ENCODE data around the gene OR1D2.

DNA sequence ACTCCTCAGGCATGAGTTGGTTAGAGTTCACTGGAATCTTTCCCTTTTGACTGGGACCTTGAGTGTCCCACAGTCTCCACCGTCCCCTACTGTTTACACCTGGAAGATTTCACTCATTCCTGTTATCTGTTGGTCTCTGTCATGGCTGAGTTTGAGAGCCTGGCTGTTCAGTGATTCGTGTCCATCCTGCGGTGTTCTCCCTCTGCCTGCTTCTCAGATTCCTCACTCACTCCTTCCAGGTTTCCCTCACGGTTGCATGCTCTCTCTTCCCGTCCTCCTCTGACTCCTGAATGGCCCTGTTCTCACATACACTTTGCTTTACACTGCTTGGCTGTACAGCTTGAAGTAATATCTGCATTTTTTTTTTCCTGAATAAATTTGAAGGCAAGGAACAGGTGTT lies 65.3 kb downstream of the OR1D2 start:
- no peak for TF ChIP-seq POLR2A (IDR thresholded peaks at IDR 0.05; ENCODE audit: low read depth, low read length)
- no peak for TF ChIP-seq SPI1 (IDR thresholded peaks at IDR 0.05; ENCODE audit: low read depth, low read length)
- TF ChIP-seq POLR2AphosphoS5 (IDR thresholded peaks at IDR 0.05; ENCODE audit: low read depth, low read length), result no peak
- TF ChIP-seq TAF1 (IDR thresholded peaks at IDR 0.05; ENCODE audit: low read depth, low read length), result no peak
